Adipose tissue (tissue), 3 donors: Measurements from ENCODE around the gene DISC1. TPM values are rescaled to one million over a fixed set of nuclear protein-coding genes. Genes with fewer than 3 reads are reported as not detected.
"Not testable (repeated sequence)": the region's sequence is repeated elsewhere in the genome, so short reads cannot be mapped to it uniquely, and the experiment has no call there.

Experiments
- H3K27ac ChIP-seq: one replicate; pipeline ENCODE4 v1.5.1; 2013; ENCODE audit warnings: low read depth, low read length
- WGBS, 3 donors: extraction: QIAGEN DNeasy Blood & Tissue Kit; methylation state at CpG; one replicate each; pipeline ENCODE4 v1.1.7; 2013; 5-methylcytosine and 5-hydroxymethylcytosine counted together
- polyA plus RNA-seq, 3 donors: library from polyadenylated mRNA; stranded (reverse); fragments of 200-250 nt; gene quantifications; one replicate each; pipeline ENCODE4 v1.2.3, GENCODE V29; 2013
- donor health status: healthy with polysubstance abuse.
- donor health status: Bipolar disorder and iron deficiency.
- donor health status: healthy.

The DISC1 gene
- polyA plus RNA-seq, 3 donors, result 0.48 to 1.5 (median 1.4) TPM

- H3K27ac ChIP-seq, result no peak overlapping the region
These were observed 338.4 kb downstream of the DISC1 start for GRCh38 chr1:231964961-231965360.

DNA sequence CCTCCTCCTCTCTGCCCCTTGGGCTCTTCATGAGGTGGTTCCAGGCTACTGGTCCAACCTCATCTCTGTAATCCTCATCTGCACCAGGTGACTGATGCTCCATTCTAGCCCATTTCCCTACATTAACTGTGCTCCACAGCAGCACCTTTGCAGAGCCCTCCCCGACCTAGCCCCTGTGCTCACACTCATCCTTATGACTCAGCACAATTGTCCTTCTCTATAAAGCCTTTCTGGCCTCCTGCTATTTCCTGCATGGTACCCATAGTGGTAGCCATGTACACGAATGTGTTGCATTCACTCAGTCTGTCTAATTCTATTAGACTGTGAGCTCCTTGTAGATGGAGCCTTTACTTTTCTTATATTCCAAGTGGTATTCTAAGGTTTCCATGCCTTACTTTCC is 339.0 kb downstream of the DISC1 start:
- 80 to 89% (median 84%) methylated on average over 2 of the region's 2 CpGs for WGBS, 3 donors
- no peak overlapping the region for H3K27ac ChIP-seq

- H3K27ac ChIP-seq, result no peak overlapping the region
- 81 to 99% (median 93%) methylated on average over 2 of the region's 2 CpGs for WGBS, 3 donors
These were observed 340.4 kb downstream of the DISC1 start for GRCh38 chr1:231966983-231967382.

DNA sequence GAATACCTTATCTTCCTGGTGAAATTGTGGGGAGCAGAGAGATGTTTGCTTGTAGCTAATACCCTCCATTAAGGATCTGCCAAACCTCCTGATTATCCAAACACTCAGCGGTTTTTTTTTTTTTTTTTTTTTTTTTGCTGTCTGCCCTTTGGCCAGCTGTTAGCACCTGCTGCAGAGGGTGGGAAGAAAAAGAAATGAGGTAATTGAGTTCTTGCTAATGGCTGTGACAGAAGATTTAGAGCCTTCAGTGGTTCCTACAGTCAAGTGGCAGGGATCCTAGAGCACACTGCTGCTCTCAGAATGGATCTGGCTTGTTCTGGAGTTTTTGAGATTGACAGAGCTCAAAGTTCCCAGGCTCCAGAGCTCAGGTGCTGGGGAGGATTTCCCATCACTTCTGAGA is 342.5 kb downstream of the DISC1 start:
- H3K27ac ChIP-seq, result no peak overlapping the region
- 25 to 90% (median 86%) methylated on average over 1 of the region's 1 CpG for WGBS, 3 donors

- WGBS, 3 donors, result 94 to 95% (median 94%) methylated on average over 5 of the region's 5 CpGs
- H3K27ac ChIP-seq, result not testable (repeated sequence)
These were observed 343.2 kb downstream of the DISC1 start for GRCh38 chr1:231969761-231970160.

DNA sequence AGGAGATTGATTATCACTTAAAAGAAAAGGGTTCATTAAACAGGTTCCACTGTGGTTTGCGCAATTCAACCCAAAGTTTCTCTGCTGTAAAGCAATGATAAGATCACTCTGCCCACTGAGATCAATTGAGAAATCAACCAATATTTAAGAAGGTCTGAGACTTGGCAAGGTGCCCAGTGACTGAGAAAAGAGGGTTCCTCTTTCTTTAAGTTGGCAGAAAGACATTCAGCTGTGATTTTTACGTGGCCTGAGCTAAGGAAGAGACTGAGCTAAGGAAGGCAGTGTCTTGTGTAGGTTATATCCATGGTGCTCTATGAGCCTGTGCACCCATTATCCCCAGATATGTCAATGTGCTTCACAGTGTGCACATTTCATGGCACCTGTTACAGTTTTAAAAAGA is 344.1 kb downstream of the DISC1 start:
- 60 to 73% (median 67%) methylated on average over 2 of the region's 2 CpGs for WGBS, 3 donors

GRCh38 chr1:231971397-231972110 is 345.0 kb downstream of the DISC1 start:
- no peak overlapping the region for H3K27ac ChIP-seq
- whole genome bisulfite sequencing, 3 donors, result 58 to 79% (median 67%) methylated on average over 12 of the region's 12 CpGs

More for the DNA sequence above, 344.1 kb downstream of the DISC1 start:
- H3K27ac ChIP-seq, result no peak overlapping the region

DNA sequence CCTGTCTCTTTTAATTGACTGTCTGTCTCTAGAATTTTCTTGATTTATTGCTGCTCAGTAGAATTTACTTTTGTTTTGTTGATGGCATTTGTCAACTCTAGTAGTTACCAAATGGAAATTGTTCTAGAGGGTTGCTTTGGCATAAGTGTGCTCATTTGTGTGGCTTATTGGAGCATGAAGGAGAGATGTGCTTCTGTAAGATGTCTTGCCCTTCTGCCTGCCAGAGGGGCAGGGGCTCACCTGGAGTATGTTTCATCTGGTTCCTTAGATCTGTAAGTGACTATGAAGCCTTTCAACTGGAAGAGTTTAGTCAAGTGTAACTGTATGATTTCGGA is 345.5 kb downstream of the DISC1 start:
- no peak overlapping the region for H3K27ac ChIP-seq
- 91 to 97% (median 94%) methylated on average over 1 of the region's 1 CpG for WGBS, 3 donors

DNA sequence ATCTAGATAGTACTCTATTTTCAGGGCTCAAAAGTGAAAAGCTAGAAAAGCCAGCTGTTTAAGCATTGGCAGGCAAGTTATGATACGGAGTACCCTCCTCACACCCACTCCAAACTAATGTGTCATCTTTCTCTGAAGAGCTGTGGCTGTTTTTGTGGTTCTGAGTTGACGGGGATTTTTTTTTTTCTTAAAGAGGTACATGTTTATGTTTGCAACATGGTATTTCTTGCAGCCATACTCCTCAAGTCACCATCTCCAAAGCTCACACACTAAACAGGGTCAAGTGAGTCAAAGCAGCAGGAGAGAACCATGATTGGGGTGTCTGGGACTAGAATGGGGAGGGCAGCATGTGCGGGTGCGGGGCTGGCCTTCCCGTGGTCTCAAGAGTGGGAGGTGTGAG is 347.2 kb downstream of the DISC1 start:
- 86 to 90% (median 88%) methylated on average over 5 of the region's 5 CpGs for WGBS, 3 donors
- H3K27ac ChIP-seq, result no peak overlapping the region

- no peak overlapping the region for H3K27ac ChIP-seq
- 89 to 96% (median 94%) methylated on average over 4 of the region's 4 CpGs for WGBS, 3 donors
These were observed 349.6 kb downstream of the DISC1 start for GRCh38 chr1:231976231-231976630.

DNA sequence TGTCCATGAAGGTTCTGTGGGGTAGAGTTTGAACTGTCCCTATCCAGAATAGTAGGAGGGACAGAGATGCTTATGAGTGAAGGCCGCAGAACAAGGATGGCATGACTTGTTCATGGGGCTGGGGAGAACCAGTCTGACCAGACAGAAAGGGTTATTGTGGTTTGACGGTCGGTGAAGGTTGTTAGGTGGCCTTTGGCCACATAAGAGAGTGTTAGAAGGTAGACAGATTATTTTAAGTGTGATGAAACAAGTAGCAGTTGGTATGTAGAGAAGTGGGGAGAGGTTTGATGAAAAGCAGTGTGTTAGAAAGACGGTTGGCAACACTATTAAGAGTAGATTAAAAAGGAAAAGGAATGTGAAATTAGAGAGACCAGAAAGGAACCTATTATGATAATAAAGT is 355.1 kb downstream of the DISC1 start:
- WGBS, 3 donors, result 82 to 91% (median 88%) methylated on average over 4 of the region's 4 CpGs

DNA sequence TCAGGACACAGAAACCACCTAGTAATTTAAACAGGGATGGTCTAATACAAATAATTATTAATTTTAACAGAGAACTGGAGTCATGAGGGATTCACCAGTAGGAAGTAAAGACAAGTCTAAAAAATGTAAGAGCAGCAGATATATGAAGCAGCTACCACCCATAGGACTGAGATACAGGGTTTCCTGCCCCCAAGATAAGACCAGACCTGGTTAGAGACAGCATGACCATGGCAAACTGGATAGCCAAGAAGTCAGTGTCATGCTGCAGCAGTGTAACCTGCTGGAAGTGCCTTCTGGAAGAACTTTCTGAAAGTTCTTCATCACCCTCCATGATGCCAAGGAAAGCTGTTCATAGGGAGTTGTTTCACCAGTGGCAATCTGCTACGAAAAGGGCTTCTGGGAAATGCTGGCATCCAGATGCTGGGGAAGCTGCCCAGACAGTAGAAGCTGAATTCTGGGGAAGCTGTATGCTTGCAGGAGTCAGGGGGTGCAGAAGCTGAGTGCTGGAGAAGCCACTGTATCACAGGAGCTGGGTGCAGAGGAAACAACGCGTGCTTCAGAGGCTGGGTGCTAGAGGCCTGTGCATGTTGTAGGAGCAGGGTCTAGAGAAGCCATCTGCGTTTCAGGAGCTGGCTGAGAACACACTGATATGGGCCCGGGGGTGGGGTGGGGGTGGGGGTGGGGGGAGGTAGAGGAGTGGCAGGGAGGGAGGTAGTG is 356.4 kb downstream of the DISC1 start:
- WGBS, 3 donors, result 80 to 82% (median 81%) methylated on average over 5 of the region's 5 CpGs
- no peak overlapping the region for H3K27ac ChIP-seq

More for the DNA sequence above, 355.1 kb downstream of the DISC1 start:
- no peak overlapping the region for H3K27ac ChIP-seq

DNA sequence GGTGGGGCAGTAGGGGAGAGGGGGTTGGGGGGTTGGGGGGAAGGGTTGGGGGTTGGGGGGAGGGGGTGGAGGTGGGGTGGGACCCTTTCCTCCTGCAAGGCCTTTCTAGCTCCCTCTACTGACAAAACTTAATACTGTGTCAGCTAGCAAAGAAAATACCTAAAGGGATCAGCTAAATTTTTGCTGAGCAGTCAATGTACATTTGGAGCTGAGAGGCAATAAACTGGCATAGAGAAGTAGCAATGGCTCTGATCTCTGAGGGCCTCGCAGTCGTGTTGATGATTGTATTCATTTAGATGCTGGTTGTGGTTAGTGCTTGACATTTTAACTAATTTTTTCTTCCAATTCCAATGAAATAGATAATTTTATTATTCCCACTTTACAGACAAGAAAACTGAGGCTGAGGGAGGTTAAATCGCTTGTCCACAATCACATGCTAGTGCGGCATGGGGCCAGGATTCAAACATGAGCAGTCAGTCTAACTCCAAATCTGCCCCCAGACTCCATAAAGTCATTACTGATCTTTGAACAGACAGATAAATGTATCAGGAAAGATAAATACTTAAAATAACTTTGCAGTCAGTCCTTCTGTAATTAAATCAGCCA is 357.1 kb downstream of the DISC1 start:
- no peak overlapping the region for H3K27ac ChIP-seq
- WGBS, 3 donors, result 85 to 96% (median 95%) methylated on average over 4 of the region's 4 CpGs

GRCh38 chr1:231985296-231986023 is 358.9 kb downstream of the DISC1 start:
- 86 to 97% (median 91%) methylated on average over 4 of the region's 4 CpGs for WGBS, 3 donors

DNA sequence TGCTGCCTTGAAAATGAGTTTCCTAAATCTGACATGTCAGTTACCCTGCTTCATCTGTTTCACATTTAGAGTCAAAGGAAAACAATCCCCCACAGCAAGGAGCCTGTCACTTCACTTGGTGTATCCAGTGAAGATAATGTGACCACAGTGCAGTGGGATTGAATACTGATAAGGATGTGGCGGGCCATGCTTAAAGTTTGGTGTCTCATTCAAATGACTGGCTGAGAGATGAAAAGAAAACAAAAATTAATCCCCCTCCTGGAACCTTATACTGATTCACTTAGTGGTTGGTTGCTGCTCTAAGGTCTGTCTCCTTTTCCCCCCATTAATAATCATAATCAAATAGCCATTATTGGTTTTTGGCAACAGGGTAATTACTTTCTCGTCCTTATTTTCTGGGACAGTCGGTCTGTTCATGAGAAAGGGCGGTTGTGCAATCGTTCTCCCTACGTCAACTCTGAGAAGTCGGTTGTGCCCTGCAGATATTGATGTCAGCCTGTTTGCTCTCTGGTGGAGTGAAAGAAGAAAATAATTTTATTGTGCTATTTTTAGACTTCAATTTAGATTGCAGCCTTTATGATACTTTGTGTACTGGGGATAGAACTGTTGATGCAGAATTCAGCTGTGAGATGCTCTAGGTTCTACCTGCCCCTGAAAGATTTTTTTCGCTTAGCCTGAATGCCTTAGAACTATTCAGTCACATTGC is 360.2 kb downstream of the DISC1 start:
- H3K27ac ChIP-seq, result no peak overlapping the region
- 60 to 90% (median 85%) methylated on average over 8 of the region's 8 CpGs for WGBS, 3 donors

More at GRCh38 chr1:231985296-231986023, 358.9 kb downstream of the DISC1 start:
- no peak overlapping the region for H3K27ac ChIP-seq

DNA sequence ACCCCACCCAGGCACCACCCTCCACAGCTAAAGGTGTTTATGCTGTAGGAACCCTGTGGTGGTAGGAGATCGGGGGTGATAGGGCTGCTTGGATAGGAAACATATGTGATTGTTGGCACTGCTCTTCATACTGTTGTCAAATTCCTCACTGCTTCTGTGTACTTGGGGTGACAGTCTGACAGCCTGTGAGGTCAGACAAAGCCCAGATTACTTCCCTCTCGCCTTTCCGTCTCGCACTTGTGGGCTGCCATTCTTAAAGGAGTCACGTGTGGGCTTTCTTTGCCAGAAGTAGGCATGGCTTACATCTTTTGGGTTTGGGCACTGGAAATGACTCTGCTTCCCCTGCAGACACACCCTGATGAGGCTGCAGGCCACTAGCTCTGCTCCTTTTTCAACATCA is 363.8 kb downstream of the DISC1 start:
- H3K27ac ChIP-seq, result no peak overlapping the region
- WGBS, 3 donors, result 50 to 92% (median 51%) methylated on average over 5 of the region's 5 CpGs

DNA sequence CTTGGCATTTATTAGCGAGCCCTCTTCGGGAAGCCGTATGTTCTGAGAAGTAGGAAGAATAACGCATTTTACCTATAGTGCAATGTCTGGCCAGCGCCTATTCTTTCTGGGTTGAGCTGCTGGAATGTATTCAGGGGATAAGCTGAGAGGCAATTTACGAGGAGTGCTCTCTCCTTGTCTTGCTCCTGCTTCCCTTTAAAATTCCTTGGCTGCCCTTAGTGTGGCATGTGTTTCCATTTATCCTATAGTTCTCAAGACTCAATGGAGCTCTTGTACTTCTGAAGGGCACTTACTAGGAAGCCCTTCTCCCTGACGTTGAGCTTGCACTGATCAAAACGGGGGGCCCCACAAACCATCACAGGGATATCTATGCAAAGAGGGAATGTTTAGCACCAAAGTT is 364.6 kb downstream of the DISC1 start:
- no peak overlapping the region for H3K27ac ChIP-seq

DNA sequence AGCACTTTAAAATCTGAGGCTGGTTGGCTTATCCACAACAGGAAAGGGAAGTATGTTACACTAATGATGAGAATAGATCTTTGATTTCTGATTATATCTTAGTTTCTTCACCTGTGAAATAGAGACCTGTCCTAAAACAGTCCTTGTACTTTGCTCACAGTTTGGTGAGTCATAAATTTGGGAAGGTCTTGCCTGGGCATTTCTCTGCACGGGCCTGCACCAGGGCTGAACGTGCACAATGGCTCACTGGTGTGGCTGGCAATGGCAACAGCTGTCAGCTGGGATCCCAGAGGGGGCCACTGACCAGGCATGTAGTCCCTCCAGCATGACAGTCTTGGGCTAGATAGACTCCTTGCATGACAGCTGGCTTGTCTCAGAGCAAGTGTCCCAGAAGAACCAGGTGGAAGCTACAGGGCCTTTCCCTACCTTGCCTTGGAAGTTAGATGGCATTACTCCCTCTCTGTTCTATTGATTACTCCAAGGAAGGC is 367.4 kb downstream of the DISC1 start:
- H3K27ac ChIP-seq, result no peak overlapping the region
- WGBS, 3 donors, result 70 to 94% (median 90%) methylated on average over 2 of the region's 2 CpGs

More for the DNA sequence above, 364.6 kb downstream of the DISC1 start:
- 90% methylated on average over 8 of the region's 8 CpGs for WGBS, 3 donors
